HL-60 (cell line): Measurements from ENCODE around the gene TSPAN6.

ENCODE experiments used
- DNase-seq, 2 experiments: peaks; one replicate each; pipeline ENCODE4 v3.0.0-alpha.2; 2010 to 2020; ENCODE audit warnings: low read depth in 1 of 2, low spot score in 1 of 2
- H3K27ac ChIP-seq: fragments of 250-450 bp; sonication (Bioruptor Pico); replicated peaks from 2 replicates; pipeline ENCODE4 v1.5.1; 2020; ENCODE audit warnings: mild to moderate bottlenecking, moderate library complexity
- H3K27me3 ChIP-seq: fragments of 250-450 bp; sonication (Bioruptor Pico); 2 replicates; pipeline ENCODE4 v1.5.1; 2021; ENCODE audit warnings: mild to moderate bottlenecking, moderate library complexity; ENCODE audit not compliant: insufficient read depth, poor library complexity, severe bottlenecking
- H3K4me3 ChIP-seq: replicated peaks from 2 replicates; pipeline ENCODE4 v1.5.1; 2011; ENCODE audit warnings: mild to moderate bottlenecking, control low read depth, low read length; ENCODE audit not compliant: insufficient read depth
- GABPA ChIP-seq: IDR thresholded peaks from 2 replicates; pipeline ENCODE4 v1.6.1; 2012; ENCODE audit warnings: low read depth
- POLR2AphosphoS5 ChIP-seq: IDR thresholded peaks from 2 replicates; pipeline ENCODE4 v1.6.1; 2012; ENCODE audit warnings: low read depth
- SPI1 ChIP-seq: IDR thresholded peaks from 2 replicates; pipeline ENCODE4 v1.6.1; 2012; ENCODE audit warnings: low read depth, mild to moderate bottlenecking, borderline replicate concordance
- TF ChIP-seq, protein P1 (sequence below): IDR thresholded peaks from 2 replicates; pipeline ENCODE4 v1.6.1; 2012; ENCODE audit warnings: low read depth; ENCODE audit not compliant: insufficient replicate concordance
- TF ChIP-seq, protein P2 (sequence below): IDR thresholded peaks from one replicate; pipeline ENCODE4 v1.5.1; 2011; ENCODE audit warnings: low read length, control low read depth, inconsistent platforms; ENCODE audit not compliant: insufficient read depth

TSPAN6 gene

DNA sequence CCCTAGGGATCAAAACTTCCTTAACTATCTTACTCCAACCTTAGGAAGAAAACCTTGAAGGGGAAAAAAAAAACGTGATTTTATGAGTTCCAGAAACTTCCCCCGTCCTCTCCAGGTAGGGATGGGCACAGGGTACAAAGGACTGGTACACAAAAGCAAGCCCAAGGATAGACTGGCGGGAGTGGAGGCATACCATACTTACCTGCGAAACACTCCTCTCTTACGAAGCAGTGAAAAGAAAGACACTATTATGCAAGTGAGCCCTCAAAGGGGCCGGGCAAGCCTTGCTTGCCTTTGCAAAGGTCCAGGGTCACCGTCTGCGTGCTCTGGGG is 651 bp downstream of the TSPAN6 start:
- DNase-seq = no peak
- Histone ChIP-seq H3K27ac (no peak overlapping the region), H3K27me3 (no peaks in the 10 kb centered on the region), H3K4me3 (no peak overlapping the region)
- TF ChIP-seq SPI1 = no peak
- no peak for TF ChIP-seq POLR2AphosphoS5
- TF ChIP-seq, protein P1, sequence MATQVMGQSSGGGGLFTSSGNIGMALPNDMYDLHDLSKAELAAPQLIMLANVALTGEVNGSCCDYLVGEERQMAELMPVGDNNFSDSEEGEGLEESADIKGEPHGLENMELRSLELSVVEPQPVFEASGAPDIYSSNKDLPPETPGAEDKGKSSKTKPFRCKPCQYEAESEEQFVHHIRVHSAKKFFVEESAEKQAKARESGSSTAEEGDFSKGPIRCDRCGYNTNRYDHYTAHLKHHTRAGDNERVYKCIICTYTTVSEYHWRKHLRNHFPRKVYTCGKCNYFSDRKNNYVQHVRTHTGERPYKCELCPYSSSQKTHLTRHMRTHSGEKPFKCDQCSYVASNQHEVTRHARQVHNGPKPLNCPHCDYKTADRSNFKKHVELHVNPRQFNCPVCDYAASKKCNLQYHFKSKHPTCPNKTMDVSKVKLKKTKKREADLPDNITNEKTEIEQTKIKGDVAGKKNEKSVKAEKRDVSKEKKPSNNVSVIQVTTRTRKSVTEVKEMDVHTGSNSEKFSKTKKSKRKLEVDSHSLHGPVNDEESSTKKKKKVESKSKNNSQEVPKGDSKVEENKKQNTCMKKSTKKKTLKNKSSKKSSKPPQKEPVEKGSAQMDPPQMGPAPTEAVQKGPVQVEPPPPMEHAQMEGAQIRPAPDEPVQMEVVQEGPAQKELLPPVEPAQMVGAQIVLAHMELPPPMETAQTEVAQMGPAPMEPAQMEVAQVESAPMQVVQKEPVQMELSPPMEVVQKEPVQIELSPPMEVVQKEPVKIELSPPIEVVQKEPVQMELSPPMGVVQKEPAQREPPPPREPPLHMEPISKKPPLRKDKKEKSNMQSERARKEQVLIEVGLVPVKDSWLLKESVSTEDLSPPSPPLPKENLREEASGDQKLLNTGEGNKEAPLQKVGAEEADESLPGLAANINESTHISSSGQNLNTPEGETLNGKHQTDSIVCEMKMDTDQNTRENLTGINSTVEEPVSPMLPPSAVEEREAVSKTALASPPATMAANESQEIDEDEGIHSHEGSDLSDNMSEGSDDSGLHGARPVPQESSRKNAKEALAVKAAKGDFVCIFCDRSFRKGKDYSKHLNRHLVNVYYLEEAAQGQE = no peak
- TF ChIP-seq GABPA = no peak
- TF ChIP-seq, protein P2, sequence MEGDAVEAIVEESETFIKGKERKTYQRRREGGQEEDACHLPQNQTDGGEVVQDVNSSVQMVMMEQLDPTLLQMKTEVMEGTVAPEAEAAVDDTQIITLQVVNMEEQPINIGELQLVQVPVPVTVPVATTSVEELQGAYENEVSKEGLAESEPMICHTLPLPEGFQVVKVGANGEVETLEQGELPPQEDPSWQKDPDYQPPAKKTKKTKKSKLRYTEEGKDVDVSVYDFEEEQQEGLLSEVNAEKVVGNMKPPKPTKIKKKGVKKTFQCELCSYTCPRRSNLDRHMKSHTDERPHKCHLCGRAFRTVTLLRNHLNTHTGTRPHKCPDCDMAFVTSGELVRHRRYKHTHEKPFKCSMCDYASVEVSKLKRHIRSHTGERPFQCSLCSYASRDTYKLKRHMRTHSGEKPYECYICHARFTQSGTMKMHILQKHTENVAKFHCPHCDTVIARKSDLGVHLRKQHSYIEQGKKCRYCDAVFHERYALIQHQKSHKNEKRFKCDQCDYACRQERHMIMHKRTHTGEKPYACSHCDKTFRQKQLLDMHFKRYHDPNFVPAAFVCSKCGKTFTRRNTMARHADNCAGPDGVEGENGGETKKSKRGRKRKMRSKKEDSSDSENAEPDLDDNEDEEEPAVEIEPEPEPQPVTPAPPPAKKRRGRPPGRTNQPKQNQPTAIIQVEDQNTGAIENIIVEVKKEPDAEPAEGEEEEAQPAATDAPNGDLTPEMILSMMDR = no peak

DNA sequence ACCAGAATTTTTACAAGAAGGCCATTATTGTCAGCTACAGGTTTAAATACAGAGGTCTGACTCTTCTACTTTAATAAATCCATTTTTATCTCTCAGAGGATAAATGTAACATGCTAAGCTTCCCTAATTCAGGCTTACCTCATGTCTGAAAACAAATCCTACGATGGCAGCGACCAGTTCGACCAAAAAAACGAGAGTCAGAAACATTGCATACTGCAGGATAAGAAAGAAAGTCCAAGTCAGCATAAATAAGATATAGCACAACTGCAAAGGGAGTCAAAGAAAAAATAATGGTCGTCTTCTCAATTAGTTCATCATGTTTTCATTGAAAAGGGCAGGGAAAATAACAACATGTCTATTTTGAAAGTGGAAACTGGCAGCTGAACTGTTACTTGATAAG is 1.6 kb downstream of the TSPAN6 start:
- no peak for DNase-seq
- no peak overlapping the region for H3K4me3 ChIP-seq
- TF ChIP-seq GABPA = no peak
- TF ChIP-seq, protein P1 = no peak
- TF ChIP-seq, protein P2 = no peak
- TF ChIP-seq POLR2AphosphoS5 = no peak
- TF ChIP-seq SPI1 = no peak
- H3K27ac ChIP-seq = no peak overlapping the region
- no peaks in the 10 kb centered on the region for H3K27me3 ChIP-seq

DNA sequence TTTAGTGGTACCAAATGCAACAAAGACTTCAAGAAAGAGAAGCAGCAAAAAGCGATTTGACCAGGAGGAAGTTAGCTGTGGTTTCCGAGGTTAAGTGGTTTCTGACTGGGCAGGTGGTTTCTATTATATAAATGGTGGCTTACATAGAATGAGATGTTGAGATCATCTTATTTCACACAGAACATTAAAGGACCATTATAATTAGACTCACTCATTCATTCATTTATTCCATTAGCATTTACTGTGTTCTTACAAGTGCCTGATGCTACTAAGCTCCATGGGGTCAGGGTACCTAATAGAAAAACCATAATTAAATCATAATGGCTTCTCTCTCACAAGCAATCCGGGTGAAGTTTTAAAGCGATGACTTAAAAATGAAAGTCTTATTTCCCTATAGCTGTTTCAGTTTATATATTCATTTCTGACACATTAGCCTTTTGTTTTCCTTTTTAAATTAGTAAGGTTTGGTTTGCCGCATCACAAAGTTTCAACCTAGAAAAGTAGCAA is 10.6 kb downstream of the TSPAN6 start:
- DNase-seq = peak in 1 of 2 experiments; percentile 52

More for the DNA sequence above, 10.6 kb downstream of the TSPAN6 start:
- TF ChIP-seq GABPA = no peak
- TF ChIP-seq, protein P1 = no peak
- TF ChIP-seq, protein P2 = no peak
- Histone ChIP-seq H3K27me3 (peaks cover 3% of the 10 kb centered on the region), H3K4me3 (no peak overlapping the region), H3K27ac (no peak overlapping the region)
